GM19238 (cell line): ENCODE data around the gene APPL2.
"Not testable (repeated sequence)": the region's sequence is repeated elsewhere in the genome, so short reads cannot be mapped to it uniquely, and the experiment has no call there.

Experiments used
- DNase-seq: peaks from one replicate; pipeline ENCODE4 v3.0.0; 2011; ENCODE audit warnings: low spot score; ENCODE audit not compliant: insufficient read length

APPL2 gene

DNA sequence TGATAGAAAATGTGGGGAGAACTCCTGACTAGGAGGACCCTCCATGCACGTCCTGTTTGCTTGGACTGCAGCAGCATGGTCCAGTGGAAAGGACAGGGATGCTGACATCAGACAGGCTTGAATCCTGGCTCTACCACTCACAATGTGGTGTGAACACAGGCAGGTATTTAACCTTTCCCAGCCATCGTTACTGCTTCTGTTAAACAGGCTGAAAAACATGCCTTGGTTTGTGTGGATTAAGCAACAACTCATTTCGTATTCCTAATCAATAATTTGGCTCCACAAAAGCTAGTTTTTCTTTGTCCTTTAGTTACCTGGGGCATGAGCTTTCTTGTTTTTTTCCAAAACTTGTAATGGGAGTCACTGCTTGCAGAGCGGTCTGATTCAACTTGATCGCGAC lies 41.0 kb downstream of the APPL2 start:
- no peak for DNase-seq

DNA sequence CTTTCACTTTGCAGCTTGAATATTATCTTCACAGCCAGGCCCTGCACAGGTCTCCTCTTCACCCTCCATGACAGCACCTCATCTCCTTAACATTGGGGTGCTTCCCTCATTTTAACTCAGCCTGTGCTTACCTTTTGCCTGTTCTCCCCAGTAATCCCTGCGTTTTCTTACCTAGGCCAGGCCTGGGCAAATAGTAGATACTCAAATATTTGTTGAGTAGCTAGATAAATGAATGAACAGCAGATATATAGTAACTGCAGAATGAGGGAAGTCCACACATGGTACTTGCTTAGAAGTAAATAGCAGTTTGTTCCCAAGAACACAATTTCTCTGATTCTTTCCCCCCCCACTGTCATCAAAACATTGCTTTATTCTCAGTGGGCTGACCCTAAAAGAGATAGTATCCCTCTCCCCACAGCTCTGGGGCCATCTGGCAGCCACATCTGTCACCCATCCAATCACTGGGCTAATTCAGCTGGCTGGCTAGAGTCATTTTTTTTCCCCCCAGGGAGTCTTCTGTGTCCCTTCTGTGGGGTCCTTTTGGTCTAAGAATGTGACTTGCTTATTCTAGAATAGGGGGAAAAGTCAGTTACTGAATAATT lies 43.2 kb downstream of the APPL2 start:
- DNase-seq, result no peak

DNA sequence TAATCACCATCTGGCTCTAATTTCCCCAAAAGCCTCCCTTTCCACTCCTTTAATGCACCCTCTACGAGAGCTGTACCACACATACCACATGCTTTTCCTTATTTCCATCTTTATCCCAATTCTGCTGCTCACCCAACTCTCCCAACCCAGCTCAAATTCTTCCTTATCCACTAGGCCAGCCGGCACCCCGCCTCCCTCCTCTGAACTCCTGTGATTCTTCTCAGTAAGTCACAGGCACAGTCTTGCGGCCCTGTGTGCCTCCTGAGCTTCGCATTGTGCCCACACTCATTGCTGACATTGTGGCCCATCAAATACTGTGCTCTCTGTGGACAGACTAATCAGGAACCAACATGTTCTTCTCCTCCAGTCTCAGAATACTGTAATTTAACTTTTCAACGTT lies 45.4 kb downstream of the APPL2 start:
- DNase-seq, result no peak

DNA sequence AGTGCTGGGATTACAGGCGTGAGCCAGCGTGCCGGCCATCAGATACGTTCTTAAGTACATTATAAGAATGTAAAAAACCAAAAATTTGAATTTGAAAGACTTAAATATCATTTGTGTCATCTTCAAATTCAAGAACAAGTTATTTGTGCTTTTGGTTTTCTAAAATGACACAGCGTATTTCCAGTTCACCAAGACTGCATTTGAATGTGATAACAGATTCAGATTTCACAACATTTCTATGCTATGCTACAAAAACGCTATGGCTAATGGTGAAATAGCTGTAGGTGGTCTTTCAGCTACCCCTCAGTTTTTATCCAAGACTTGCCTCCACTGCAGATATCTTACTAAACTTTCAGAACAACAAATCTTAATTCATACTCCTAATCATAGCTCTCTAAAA lies 46.7 kb downstream of the APPL2 start:
- DNase-seq, result no peak

DNA sequence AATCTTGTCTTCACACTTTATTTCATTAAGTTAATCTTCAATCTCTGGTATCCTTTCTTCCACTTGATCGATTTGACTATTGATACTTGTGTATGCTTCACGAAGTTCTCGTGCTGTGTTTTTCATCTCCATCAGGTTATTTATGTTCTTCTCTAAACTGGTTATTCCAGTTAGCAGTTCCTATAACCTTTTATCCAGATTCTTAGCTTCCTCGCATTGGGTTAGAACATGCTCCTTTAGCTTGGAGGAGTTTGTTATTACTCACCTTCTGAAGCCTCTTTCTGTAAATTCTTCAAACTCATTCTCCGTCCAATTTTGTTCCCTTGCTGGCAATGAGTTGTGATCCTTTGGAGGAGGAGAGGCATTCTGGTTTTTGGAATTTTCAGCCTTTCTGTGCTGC lies 52.0 kb downstream of the APPL2 start:
- not testable (repeated sequence) for DNase-seq

DNA sequence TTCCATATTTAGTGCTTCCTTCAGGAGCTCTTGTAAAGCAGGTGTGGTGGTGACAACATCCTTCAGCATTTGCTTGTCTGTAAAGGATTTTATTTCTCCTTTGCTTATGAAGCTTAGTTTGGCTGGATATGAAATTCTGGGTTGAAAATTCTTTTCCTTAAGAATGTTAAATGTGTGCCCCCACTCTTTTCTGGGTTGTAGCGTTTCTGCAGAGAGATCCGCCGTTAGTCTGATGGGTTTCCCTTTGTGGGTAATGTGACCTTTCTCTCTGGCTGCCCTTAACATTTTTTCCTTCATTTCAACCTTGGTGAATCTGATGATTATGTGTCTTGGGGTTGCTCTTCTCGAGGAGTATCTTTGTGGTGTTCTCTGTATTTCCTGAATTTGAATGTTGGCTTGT lies 52.6 kb downstream of the APPL2 start:
- not testable (repeated sequence) for DNase-seq

DNA sequence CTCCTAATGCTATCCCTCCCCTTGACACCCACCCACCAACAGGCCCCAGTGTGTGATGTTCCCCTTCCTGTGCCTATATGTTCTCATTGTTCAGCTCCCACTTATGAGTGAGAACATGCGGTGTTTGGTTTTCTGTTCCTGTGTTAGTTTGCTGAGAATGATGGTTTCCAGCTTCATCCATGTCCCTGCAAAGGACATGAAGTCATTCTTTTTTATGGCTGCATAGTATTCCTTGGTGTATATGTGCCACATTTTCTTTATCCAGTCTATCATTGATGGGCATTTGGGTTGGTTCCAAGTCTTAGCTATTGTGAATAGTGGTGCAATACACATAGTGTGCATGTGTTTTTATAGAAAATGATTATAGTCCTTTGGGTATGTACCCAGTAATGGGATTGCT lies 56.9 kb downstream of the APPL2 start:
- DNase-seq, result not testable (repeated sequence)

DNA sequence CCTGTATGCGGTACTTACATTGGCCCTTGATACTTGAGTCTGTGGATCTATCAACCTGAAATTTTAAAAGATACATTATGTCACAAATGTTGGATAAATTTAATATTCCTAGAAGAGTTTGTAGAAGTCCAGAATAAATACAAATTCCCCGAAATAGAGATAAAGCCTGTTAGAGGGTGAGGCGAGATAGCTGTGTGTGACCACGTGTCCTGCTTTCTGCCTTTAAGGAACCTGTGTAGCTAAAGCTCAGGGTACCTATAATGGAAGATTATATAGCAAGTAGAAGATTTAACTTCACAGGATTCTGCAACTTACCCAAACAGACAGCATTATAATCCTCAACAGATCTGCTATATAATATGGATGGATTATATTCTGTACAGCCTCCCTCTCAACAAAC lies 58.8 kb downstream of the APPL2 start:
- no peak for DNase-seq

DNA sequence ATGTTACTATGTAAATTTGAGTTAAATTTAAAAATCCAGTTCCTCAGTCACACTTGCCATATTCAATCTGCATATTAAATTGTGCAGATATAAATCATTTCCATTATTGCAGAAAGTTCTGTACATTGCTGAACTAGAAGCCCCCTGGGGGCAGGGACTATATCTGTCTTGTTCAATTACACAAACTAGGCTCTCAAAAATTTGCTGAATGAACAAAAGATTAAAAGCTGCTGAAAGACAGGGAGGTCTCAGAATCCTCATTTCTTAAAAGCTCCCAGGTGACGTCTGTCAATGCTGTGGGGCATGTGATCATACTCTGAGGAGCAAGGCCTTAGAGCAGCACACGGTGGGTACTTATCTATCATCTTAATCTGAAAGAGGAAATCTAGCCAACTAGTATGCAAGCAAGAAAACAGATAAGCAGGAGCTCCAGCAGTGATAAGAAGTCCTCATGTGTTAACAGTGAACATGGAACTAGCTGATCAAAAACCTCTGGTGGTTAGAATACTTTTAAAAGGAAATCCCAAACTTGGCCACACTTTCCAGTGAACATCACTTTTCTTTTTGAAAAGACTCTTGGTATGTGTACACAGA lies 60.5 kb downstream of the APPL2 start:
- DNase-seq, result no peak

DNA sequence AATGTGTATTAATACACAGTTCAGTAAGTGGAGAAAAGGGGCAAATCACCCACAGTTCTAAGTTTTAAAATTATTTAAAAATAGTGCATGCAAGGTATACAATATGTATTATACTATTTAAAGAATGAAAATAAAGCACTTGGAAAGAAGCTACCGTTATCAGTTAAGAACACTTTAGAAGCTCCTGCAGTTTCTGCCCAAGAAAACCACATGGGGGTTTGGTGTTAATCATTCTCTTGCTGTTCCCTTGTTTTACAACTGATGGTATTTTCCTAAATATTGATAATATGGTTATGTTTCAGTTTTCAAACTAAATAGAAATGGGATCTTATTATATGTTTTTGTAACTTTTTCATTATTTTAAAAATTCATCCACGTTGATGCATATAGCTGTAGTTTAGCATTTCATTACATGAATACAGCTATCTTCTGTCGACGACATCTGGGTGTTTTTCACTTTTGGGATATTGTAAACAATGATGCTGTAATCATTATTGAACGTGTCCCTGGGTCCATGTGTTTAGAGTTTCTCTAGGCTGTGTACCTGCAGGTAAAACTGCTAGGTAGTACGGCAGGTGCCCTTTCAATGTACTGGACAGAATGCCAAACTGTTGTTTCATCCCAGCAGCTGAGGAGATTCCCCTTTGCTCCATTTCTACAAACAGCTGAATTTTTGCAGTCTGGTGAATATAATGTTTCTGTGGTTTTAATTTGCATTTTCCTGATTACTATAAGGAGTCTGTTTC lies 64.1 kb downstream of the APPL2 start:
- no peak for DNase-seq

DNA sequence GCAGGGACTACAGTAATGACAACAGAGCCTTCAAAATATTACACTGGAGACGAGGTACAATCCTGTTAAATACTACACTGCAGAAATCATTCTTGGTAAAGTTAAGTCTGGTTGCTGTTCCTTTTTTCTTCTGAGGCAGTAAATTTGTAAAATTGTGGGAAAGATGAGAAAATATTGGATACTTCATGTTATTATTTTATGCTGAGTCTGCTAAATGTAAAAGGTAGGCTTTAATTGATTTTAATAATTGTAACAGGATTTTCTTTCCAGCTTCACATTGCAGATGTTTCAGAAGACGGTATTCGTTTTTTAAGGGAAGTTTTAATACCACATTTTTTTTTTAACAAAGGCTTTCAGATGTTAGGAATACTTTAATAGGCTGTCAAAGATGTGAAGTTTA lies 65.8 kb downstream of the APPL2 start:
- no peak for DNase-seq

DNA sequence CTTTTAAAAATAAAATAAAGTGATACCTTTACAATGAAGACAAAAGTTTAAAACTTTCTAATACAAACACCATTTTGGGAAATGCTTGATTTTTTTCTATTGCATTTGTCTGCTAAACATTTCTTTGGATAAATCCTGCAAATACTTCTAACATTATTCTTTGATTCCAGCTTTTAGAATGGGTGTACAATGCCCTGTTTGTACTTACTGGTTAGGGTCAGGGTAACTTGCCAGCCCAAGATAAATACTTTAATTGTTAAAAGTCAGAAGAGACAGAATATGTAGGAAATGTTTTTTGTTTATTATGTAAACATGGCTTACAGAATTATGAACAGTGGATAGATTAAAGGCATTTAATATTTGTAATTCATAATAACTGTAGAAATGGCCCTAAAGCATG lies 68.0 kb downstream of the APPL2 start:
- no peak for DNase-seq

DNA sequence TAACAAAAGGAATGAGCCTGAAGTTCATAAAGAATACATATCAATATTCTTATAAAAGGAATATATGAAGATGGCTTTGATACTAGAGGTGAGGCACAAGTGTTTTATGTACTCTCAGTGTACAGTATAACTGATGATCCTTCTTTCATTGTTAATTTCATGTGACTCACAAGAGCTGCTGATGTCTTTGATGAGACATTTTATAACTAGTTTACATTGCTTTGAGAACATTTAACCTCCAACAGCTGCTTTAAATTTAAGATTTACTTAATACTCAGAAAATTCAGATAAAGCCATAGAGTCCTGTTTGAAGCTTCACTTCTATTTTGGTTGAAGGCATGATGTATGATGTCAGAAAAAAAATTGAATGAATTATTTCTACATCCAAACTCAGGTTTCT lies 68.6 kb downstream of the APPL2 start:
- no peak for DNase-seq

DNA sequence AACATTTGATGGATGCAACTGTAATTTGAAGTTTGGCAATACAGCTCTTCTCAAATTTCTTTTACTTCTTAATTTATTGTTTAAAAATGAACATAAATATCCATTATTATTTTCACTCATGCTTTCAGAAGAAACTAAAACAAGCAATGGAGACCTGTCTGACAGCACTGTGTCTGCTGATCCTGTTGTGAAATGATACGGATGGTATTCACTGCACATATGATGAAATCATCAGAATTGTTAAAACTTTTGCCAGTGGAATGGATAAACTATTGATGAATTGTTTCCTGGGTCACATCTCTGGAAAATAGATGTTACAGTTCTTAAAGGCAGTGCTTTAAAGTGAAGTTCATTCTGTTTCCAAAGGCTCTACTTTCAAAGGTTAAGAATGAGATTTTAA lies 69.2 kb downstream of the APPL2 start:
- DNase-seq, result no peak

DNA sequence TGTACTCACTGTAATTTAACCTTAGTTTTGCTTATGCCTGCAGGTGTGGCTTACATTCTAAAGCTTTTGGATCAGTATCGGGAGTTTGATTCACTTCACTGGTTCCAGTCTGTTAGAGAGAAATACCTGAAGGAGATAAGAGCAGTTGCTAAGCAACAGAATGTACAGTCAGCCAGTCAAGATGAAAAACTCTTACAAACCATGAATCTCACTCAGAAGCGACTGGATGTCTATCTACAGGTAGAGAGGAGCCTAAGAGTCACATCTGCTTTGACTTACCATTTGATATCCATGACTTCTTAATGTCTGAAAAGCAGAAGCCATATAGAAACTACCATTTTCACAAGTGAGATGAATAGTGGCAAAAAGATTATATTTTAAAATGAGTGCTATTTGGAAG lies 71.9 kb downstream of the APPL2 start:
- no peak for DNase-seq

DNA sequence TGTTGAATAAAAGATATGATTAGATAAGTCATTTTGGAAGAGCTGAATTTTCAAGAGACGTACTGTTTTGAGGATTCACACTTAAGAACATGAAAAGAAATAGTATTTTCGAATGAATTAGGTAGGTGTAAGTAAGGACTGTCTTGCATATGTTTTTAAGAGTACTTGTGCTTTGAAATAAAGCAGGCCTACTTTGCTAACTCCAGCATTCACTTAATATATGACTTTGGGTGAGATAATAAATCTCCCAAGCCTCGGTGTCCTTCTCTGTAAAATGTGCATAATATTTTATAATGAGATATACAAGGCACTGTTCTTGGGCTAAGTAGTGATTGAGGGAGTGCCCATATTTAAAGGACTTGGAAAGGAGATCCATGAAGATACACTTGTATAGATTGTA lies 73.8 kb downstream of the APPL2 start:
- DNase-seq, result no peak

DNA sequence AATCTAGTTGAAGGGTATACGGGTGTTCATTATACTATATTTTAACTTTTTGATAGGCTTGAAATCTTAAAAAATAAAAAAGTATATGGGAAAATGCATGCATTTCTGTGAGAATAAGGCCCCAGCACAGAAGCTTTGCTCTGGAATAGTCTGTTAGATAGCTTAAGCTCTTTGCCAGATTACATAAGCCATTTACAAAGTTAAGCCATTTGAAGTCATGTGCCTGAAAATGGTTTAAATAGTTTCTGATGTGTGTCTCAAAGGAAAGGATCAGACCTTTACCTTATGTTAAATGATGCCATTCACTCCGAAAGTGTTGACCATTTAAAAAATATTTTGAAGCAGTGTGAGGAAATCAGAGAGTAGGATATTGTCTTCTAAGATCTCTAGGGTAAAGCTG lies 77.1 kb downstream of the APPL2 start:
- no peak for DNase-seq

DNA sequence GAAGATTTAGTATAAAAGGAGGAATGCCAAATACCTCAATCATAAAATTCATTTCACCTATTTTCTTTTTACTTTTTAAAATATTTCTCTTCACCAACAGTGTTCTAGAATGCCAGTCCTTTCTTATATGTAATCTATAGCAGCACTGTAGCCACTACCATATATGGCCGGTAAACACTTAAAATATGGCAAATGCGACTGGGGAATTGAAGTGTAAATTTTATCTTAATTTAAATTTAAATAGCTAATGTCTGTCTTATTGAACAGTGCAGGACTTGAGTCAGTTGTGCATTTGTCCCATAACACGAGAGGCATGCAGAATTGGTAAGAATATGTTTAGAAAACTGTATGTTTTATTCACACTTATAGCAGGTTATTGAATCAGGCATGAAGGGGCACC lies 78.4 kb downstream of the APPL2 start:
- no peak for DNase-seq

DNA sequence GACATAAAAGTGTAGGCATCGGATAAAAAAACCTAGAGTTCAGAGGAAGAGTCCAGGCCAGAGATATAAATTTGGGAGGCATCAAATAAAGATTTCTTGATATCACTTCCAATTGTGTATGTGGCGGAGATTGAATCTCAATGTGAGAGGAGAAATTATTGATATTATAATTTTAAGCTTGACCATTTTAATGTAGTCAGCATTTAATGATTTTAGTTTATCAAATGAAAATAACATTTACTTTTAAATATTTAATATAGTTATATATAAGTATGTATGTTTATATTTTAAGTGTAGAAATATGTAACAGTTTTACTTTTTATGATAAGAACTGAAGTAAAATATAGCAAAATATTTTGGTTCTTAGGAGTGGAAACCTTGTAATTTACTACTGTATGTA lies 79.7 kb downstream of the APPL2 start:
- DNase-seq, result no peak

DNA sequence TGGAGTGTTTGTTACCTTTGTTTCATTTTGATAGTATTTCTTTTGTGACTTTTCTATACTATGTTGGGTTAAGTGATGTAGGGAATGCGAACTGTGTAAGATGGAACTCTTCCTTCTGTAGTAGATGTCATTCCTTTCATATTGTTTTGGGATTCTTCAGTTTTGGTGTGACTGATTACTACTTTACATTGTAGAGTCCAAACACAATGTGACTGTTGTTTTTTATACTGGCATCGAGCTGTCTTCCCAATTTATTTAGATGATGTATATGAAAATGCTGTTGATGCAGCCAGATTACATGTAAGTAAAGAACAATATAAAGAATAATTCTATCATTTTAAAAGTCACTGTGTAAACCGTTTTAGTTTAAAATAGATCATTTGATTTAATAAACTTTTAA lies 93.7 kb downstream of the APPL2 start:
- DNase-seq, result no peak

DNA sequence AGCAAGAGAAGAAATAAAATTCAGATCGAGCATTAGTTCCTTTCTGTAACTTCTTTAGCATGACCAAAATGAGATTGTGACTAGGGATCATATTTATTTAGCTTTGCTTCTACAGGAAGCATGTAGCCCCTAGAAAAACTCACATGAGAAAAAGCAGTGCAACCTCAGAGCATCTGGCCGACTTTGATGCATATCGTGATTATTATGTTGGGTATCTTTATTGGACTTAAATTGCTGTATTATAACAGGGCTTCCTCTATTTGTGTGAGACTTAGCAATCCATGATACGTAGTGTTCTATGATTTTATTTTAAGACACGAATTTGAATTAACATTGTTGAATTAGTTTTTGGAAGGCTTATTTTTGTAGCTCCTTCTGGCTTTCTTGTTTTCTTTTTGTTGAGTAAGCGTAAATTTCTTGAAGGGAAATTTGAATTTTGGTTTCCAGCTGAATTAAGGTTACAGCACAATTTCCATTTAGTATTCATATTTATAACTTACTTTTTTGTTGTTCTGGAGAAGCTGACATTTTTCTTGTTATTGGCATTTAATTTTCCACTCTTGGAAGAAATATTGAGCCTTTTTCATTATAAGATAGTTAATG lies 94.6 kb downstream of the APPL2 start:
- DNase-seq, result no peak

DNA sequence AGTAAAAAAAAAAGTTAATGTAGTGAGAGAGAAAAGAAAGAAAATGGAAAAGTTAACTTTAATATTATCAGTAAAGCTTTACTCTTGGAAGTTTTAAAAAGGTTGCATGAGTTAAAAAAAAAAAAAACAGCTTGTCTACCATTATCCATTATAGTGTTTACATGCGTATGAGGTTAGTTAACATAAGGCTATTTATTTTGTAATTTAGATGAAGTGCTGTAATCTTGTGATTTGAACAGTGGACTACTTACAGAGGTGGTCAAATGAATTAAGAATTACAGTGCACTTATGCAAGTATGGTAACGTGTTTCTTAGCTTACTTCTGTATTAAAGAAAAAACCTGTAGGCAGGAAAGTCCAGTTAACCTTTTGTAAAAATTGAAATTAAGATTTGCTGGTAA lies 97.7 kb downstream of the APPL2 start:
- no peak for DNase-seq
